ENCODE data around the gene TBC1D1.

Gene TBC1D1

GRCh38 chr4:37999965-38000364 lies 109.1 kb downstream of the TBC1D1 start:
- WGBS, result no CpG with 5 or more reads among the region's 3 CpGs
- Histone ChIP-seq H3K4me1 (ENCODE audit: control insufficient read depth, insufficient read depth, low read depth, low read length) (peaks cover 8% of the 10 kb centered on the region), H2BK5ac (ENCODE audit: low read depth, low read length, poor library complexity, severe bottlenecking) (no peak overlapping the region), H3K23ac (ENCODE audit: low read length in 2 of 2) (no peak overlapping the region), H2BK15ac (ENCODE audit: low read depth, poor library complexity, severe bottlenecking) (no peak overlapping the region), H2AFZ (ENCODE audit: low read depth, low read length) (no peak overlapping the region), H2BK12ac (ENCODE audit: low read length in 2 of 2) (no peak overlapping the region), H4K91ac (ENCODE audit: low read length) (no peak overlapping the region), H3K79me1 (replicated peaks; ENCODE audit: low read length, poor library complexity, severe bottlenecking) (peaks cover 42% of the 10 kb centered on the region), H3K4me2 (ENCODE audit: low read length, poor library complexity, severe bottlenecking) (no peak overlapping the region), H3K27ac (ENCODE audit: low read length, poor library complexity, severe bottlenecking) (no peak overlapping the region), H3K36me3 (ENCODE audit: control insufficient read depth in 1 of 2, insufficient read depth in 2 of 2, low read depth in 1 of 2, low read length in 2 of 2) (peaks cover 0 to 3% of the 10 kb centered on the region in 2 experiments), H4K8ac (ENCODE audit: low read length) (no peak overlapping the region), H3K9me3 (ENCODE audit: control insufficient read depth, low read length) (no peaks in the 10 kb centered on the region), H3K27me3 (ENCODE audit: control insufficient read depth in 1 of 2, insufficient read depth in 1 of 2, low read length in 2 of 2) (no peaks in the 10 kb centered on the region), H3K4me3 (ENCODE audit: insufficient read depth in 1 of 2, low read depth in 1 of 2, low read length in 2 of 2) (no peak overlapping the region), H3K18ac (ENCODE audit: low read depth in 1 of 2, low read length in 2 of 2) (no peak overlapping the region), H3K14ac (ENCODE audit: low read length in 2 of 2) (no peak overlapping the region), H3K9ac (ENCODE audit: low read length) (no peak overlapping the region), H3K4ac (ENCODE audit: low read depth in 1 of 2, low read length in 2 of 2) (no peak overlapping the region), H2AK5ac (ENCODE audit: low read length, severe bottlenecking) (no peak overlapping the region), H2BK120ac (ENCODE audit: low read depth, low read length) (no peak overlapping the region)
- DNase-seq, result no peak

- no peaks in the 10 kb centered on the region for H3K27me3 ChIP-seq (ENCODE audit: control insufficient read depth in 1 of 2, insufficient read depth in 1 of 2, low read length in 2 of 2)
- no peak overlapping the region for H3K14ac ChIP-seq (ENCODE audit: low read length in 2 of 2)
- no peak overlapping the region for H2BK5ac ChIP-seq (ENCODE audit: low read depth, low read length, poor library complexity, severe bottlenecking)
- no CpG with 5 or more reads among the region's 3 CpGs for WGBS
- H3K18ac ChIP-seq (ENCODE audit: low read depth in 1 of 2, low read length in 2 of 2), result no peak overlapping the region
- H2BK15ac ChIP-seq (ENCODE audit: low read depth, poor library complexity, severe bottlenecking), result no peak overlapping the region
- H3K79me1 ChIP-seq (replicated peaks; ENCODE audit: low read length, poor library complexity, severe bottlenecking), result peaks cover 37% of the 10 kb centered on the region
- H2BK120ac ChIP-seq (ENCODE audit: low read depth, low read length), result no peak overlapping the region
- H3K23ac ChIP-seq (ENCODE audit: low read length in 2 of 2), result no peak overlapping the region
- no peak overlapping the region for H3K4me3 ChIP-seq (ENCODE audit: insufficient read depth in 1 of 2, low read depth in 1 of 2, low read length in 2 of 2)
- no peak overlapping the region for H4K91ac ChIP-seq (ENCODE audit: low read length)
- DNase-seq, result no peak
- no peak overlapping the region for H3K4me2 ChIP-seq (ENCODE audit: low read length, poor library complexity, severe bottlenecking)
- no peak overlapping the region for H2AK5ac ChIP-seq (ENCODE audit: low read length, severe bottlenecking)
- H3K9ac ChIP-seq (ENCODE audit: low read length), result no peak overlapping the region
- H2AFZ ChIP-seq (ENCODE audit: low read depth, low read length), result no peak overlapping the region
- no peak overlapping the region for H3K27ac ChIP-seq (ENCODE audit: low read length, poor library complexity, severe bottlenecking)
- H3K36me3 ChIP-seq (ENCODE audit: control insufficient read depth in 1 of 2, insufficient read depth in 2 of 2, low read depth in 1 of 2, low read length in 2 of 2), result peaks cover 0 to 3% of the 10 kb centered on the region in 2 experiments
- no peak overlapping the region for H3K4ac ChIP-seq (ENCODE audit: low read depth in 1 of 2, low read length in 2 of 2)
- H4K8ac ChIP-seq (ENCODE audit: low read length), result no peak overlapping the region
- no peak overlapping the region for H2BK12ac ChIP-seq (ENCODE audit: low read length in 2 of 2)
- H3K9me3 ChIP-seq (ENCODE audit: control insufficient read depth, low read length), result no peaks in the 10 kb centered on the region
- H3K4me1 ChIP-seq (ENCODE audit: control insufficient read depth, insufficient read depth, low read depth, low read length), result peaks cover 8% of the 10 kb centered on the region
These were observed 111.0 kb downstream of the TBC1D1 start for GRCh38 chr4:38001927-38002326.

GRCh38 chr4:38002451-38003071 lies 111.7 kb downstream of the TBC1D1 start:
- Histone ChIP-seq H4K91ac (ENCODE audit: low read length) (no peak overlapping the region), H3K79me1 (replicated peaks; ENCODE audit: low read length, poor library complexity, severe bottlenecking) (peaks cover 39% of the 10 kb centered on the region), H3K27me3 (ENCODE audit: control insufficient read depth in 1 of 2, insufficient read depth in 1 of 2, low read length in 2 of 2) (no peaks in the 10 kb centered on the region), H3K4me3 (ENCODE audit: insufficient read depth in 1 of 2, low read depth in 1 of 2, low read length in 2 of 2) (no peak overlapping the region), H2AK5ac (ENCODE audit: low read length, severe bottlenecking) (no peak overlapping the region), H2BK12ac (ENCODE audit: low read length in 2 of 2) (no peak overlapping the region), H3K23ac (ENCODE audit: low read length in 2 of 2) (no peak overlapping the region), H2BK120ac (ENCODE audit: low read depth, low read length) (no peak overlapping the region), H3K4me1 (ENCODE audit: control insufficient read depth, insufficient read depth, low read depth, low read length) (peaks cover 8% of the 10 kb centered on the region), H2BK5ac (ENCODE audit: low read depth, low read length, poor library complexity, severe bottlenecking) (no peak overlapping the region), H3K4ac (ENCODE audit: low read depth in 1 of 2, low read length in 2 of 2) (no peak overlapping the region), H3K4me2 (ENCODE audit: low read length, poor library complexity, severe bottlenecking) (no peak overlapping the region), H3K9me3 (ENCODE audit: control insufficient read depth, low read length) (no peaks in the 10 kb centered on the region), H3K27ac (ENCODE audit: low read length, poor library complexity, severe bottlenecking) (no peak overlapping the region), H4K8ac (ENCODE audit: low read length) (no peak overlapping the region), H2BK15ac (ENCODE audit: low read depth, poor library complexity, severe bottlenecking) (no peak overlapping the region), H2AFZ (ENCODE audit: low read depth, low read length) (no peak overlapping the region), H3K9ac (ENCODE audit: low read length) (no peak overlapping the region), H3K18ac (ENCODE audit: low read depth in 1 of 2, low read length in 2 of 2) (no peak overlapping the region), H3K36me3 (ENCODE audit: control insufficient read depth in 1 of 2, insufficient read depth in 2 of 2, low read depth in 1 of 2, low read length in 2 of 2) (peaks cover 0 to 3% of the 10 kb centered on the region in 2 experiments), H3K14ac (ENCODE audit: low read length in 2 of 2) (no peak overlapping the region)
- no peak for DNase-seq
- WGBS, result 86% methylated on average over 2 of the region's 3 CpGs

- Histone ChIP-seq H2BK5ac (ENCODE audit: low read depth, low read length, poor library complexity, severe bottlenecking) (no peak overlapping the region), H2BK120ac (ENCODE audit: low read depth, low read length) (no peak overlapping the region), H4K91ac (ENCODE audit: low read length) (no peak overlapping the region), H3K4me1 (ENCODE audit: control insufficient read depth, insufficient read depth, low read depth, low read length) (peaks cover 8% of the 10 kb centered on the region), H3K9ac (ENCODE audit: low read length) (no peak overlapping the region), H3K4me3 (ENCODE audit: insufficient read depth in 1 of 2, low read depth in 1 of 2, low read length in 2 of 2) (no peak overlapping the region), H3K23ac (ENCODE audit: low read length in 2 of 2) (no peak overlapping the region), H2AFZ (ENCODE audit: low read depth, low read length) (no peak overlapping the region), H3K27me3 (ENCODE audit: control insufficient read depth in 1 of 2, insufficient read depth in 1 of 2, low read length in 2 of 2) (no peaks in the 10 kb centered on the region), H3K9me3 (ENCODE audit: control insufficient read depth, low read length) (no peaks in the 10 kb centered on the region), H2AK5ac (ENCODE audit: low read length, severe bottlenecking) (no peak overlapping the region), H3K27ac (ENCODE audit: low read length, poor library complexity, severe bottlenecking) (no peak overlapping the region), H3K79me1 (replicated peaks; ENCODE audit: low read length, poor library complexity, severe bottlenecking) (peaks cover 37% of the 10 kb centered on the region), H2BK12ac (ENCODE audit: low read length in 2 of 2) (no peak overlapping the region), H3K18ac (ENCODE audit: low read depth in 1 of 2, low read length in 2 of 2) (no peak overlapping the region), H2BK15ac (ENCODE audit: low read depth, poor library complexity, severe bottlenecking) (no peak overlapping the region), H4K8ac (ENCODE audit: low read length) (no peak overlapping the region), H3K14ac (ENCODE audit: low read length in 2 of 2) (no peak overlapping the region), H3K4ac (ENCODE audit: low read depth in 1 of 2, low read length in 2 of 2) (no peak overlapping the region), H3K36me3 (ENCODE audit: control insufficient read depth in 1 of 2, insufficient read depth in 2 of 2, low read depth in 1 of 2, low read length in 2 of 2) (peaks cover 0 to 1% of the 10 kb centered on the region in 2 experiments), H3K4me2 (ENCODE audit: low read length, poor library complexity, severe bottlenecking) (no peak overlapping the region)
- DNase-seq, result no peak
- 96% methylated on average over 1 of the region's 3 CpGs for WGBS
These were observed 112.2 kb downstream of the TBC1D1 start for GRCh38 chr4:38003102-38003501.

Measured in mesenchymal stem cell (in vitro differentiated cells and primary cell).